ENCODE results near the gene OR2B2. TPM values are rescaled to one million over a fixed set of nuclear protein-coding genes. Genes with fewer than 3 reads are reported as not detected.

The OR2B2 gene
- total RNA-seq, 2 donors from 2014 or later = not detected

GRCh38 chr6:27889628-27890444 is 22.4 kb downstream of the OR2B2 start:
- Histone ChIP-seq H3K27ac (no peak overlapping the region), H3K27me3 (peaks cover 0 to 5% of the 10 kb centered on the region in 2 donors), H3K36me3 (replicated peaks in 1 of 2; ENCODE audit: insufficient read depth in 1 of 2, low read depth in 2 of 2) (no peaks in the 10 kb centered on the region), H3K4me1 (peaks cover 31% of the 10 kb centered on the region), H3K9me3 (no peaks in the 10 kb centered on the region), H3K4me3 (no peak overlapping the region)
- DNase-seq (no peak), ATAC-seq (no peak)
- WGBS, 2 donors = 43 to 49% methylated on average over 19 of the region's 19 CpGs
- intact Hi-C loops (cut with DNase I) = loop anchor here (10.0 kb wide), 1 partner anchor 115 kb away; no protein-coding TSS in a partner anchor
- no peak for TF ChIP-seq CTCF (IDR thresholded peaks at IDR 0.05)
- TF ChIP-seq POLR2A (IDR thresholded peaks at IDR 0.05) = no peak

- no peak overlapping the region for H3K4me3 ChIP-seq
- DNase-seq (no peak), ATAC-seq (no peak)
- 66 to 87% methylated on average over 3 of the region's 3 CpGs for WGBS, 2 donors
- H3K27me3 ChIP-seq = peaks cover 0 to 5% of the 10 kb centered on the region in 2 donors
- peaks cover 25% of the 10 kb centered on the region for H3K4me1 ChIP-seq
- no peaks in the 10 kb centered on the region for H3K9me3 ChIP-seq
- TF ChIP-seq POLR2A (IDR thresholded peaks at IDR 0.05) (no peak), CTCF (IDR thresholded peaks at IDR 0.05) (no peak)
- intact Hi-C loops (cut with DNase I) = no loop called here
- H3K36me3 ChIP-seq (replicated peaks in 1 of 2; ENCODE audit: insufficient read depth in 1 of 2, low read depth in 2 of 2) = no peaks in the 10 kb centered on the region
- no peak overlapping the region for H3K27ac ChIP-seq
Observed at GRCh38 chr6:27889275-27889627, 22.9 kb downstream of the OR2B2 start.

- H3K9me3 ChIP-seq = no peaks in the 10 kb centered on the region
- TF ChIP-seq CTCF (IDR thresholded peaks at IDR 0.05) = no peak
- no peak for TF ChIP-seq POLR2A (IDR thresholded peaks at IDR 0.05)
- no peak overlapping the region for H3K4me3 ChIP-seq
- WGBS, 2 donors = 46 to 64% methylated on average over 2 of the region's 2 CpGs
- no peaks in the 10 kb centered on the region for H3K36me3 ChIP-seq (replicated peaks in 1 of 2; ENCODE audit: insufficient read depth in 1 of 2, low read depth in 2 of 2)
- DNase-seq (no peak), ATAC-seq (no peak)
- peaks cover 0 to 5% of the 10 kb centered on the region in 2 donors for H3K27me3 ChIP-seq
- H3K4me1 ChIP-seq = peaks cover 18% of the 10 kb centered on the region
- H3K27ac ChIP-seq = no peak overlapping the region
- intact Hi-C loops (cut with DNase I) = no loop called here
Observed at GRCh38 chr6:27888566-27888965, 23.6 kb downstream of the OR2B2 start.

GRCh38 chr6:27886073-27886472 is 26.1 kb downstream of the OR2B2 start:
- Histone ChIP-seq H3K9me3 (no peaks in the 10 kb centered on the region), H3K27ac (no peak overlapping the region), H3K36me3 (replicated peaks in 1 of 2; ENCODE audit: insufficient read depth in 1 of 2, low read depth in 2 of 2) (no peaks in the 10 kb centered on the region), H3K27me3 (no peaks in the 10 kb centered on the region), H3K4me1 (peaks cover 6% of the 10 kb centered on the region), H3K4me3 (no peak overlapping the region)
- DNase-seq (no peak), ATAC-seq (no peak)
- 68 to 71% methylated on average over 3 of the region's 3 CpGs for WGBS, 2 donors
- intact Hi-C loops (cut with DNase I) = no loop called here
- TF ChIP-seq CTCF (IDR thresholded peaks at IDR 0.05) (no peak), POLR2A (IDR thresholded peaks at IDR 0.05) (no peak)

GRCh38 chr6:27883136-27883535 is 29.1 kb downstream of the OR2B2 start:
- Histone ChIP-seq H3K27ac (no peak overlapping the region), H3K4me1 (no peaks in the 10 kb centered on the region), H3K9me3 (no peaks in the 10 kb centered on the region), H3K36me3 (replicated peaks in 1 of 2; ENCODE audit: insufficient read depth in 1 of 2, low read depth in 2 of 2) (no peaks in the 10 kb centered on the region), H3K27me3 (no peaks in the 10 kb centered on the region), H3K4me3 (no peak overlapping the region)
- TF ChIP-seq CTCF (IDR thresholded peaks at IDR 0.05) (no peak), POLR2A (IDR thresholded peaks at IDR 0.05) (no peak)
- intact Hi-C loops (cut with DNase I) = no loop called here
- ATAC-seq (no peak), DNase-seq (no peak)
- 80 to 93% methylated on average over 1 of the region's 1 CpG for WGBS, 2 donors

Data from body of pancreas (tissue), 4 donors.